ENCODE measurements around the gene IQCE.
"Not testable (repeated sequence)": the region's sequence is repeated elsewhere in the genome, so short reads cannot be mapped to it uniquely, and the experiment has no call there.

The IQCE gene

DNA sequence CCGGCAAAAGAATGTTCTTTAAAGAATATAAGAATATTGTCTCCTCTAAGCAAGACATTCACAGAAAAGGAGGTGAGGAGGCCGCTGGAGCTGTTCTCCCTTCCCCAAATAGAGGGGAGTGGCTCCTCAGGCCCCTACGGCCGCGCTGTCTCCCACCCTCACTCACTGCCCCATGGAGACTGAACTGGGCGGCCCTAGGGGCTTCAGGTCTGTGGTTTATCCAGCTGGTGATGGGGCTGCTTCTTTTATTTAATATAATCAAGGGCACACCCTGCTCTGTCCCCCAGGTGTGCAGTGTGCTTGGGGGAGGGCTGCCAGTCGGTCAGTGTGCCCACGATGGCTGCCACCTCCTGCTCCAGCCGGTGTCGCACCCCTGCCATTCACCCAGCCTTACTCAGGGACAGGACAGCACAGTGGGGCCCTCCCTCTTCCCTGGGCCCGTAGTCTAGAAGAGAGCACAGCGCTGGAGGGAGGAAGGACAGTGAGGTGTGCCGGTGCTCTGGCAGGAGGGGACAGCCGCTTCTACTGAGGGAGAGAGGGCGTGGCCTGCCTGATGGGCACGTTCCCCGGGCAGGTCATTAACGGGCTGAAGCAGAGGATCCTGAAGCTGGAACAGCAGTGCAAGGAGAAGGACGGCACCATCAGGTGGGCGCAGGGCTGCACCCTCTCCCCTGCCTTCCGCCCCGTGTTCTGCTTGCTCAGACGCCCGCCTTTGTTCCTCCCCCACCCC is 23.4 kb downstream of the IQCE start:
- DNase-seq = no peak

DNA sequence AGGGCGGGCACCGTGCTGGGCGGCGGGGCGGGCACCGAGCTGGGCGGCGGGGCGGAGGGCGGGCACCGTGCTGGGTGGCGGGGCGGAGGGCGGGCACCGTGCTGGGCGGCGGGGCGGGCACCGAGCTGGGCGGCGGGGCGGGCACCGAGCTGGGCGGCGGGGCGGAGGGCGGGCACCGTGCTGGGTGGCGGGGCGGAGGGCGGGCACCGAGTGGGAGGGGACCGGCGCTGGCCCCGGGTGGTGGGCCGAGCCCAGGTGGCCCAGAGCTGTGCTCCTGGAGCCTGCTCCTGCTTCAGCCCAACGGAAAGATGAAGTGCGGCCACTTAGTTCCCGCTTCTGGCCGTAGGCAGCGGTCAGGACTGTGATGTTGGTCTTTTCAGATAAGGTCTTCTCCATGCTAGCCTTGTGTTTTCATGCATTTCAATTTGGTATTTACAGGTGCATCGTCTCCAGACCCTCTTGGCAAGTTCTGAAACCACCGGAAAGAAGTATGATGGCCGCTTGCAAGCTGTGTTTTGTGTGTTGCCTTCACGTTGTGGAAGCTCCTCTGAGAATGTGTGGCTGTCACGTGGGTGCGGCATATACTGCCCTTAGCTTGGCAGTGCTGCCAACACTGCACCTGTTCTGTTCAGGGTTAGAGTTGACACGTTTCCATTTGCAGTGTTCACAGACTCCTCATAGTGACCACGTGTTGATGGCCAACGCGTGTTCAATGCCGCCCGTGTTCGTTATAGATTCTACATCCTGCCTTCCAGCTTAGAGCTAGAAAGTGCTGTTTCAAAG is 25.2 kb downstream of the IQCE start:
- DNase-seq = no peak

- no peak for DNase-seq
Measured at GRCh38 chr7:2585446-2585845, 26.7 kb downstream of the IQCE start.

DNA sequence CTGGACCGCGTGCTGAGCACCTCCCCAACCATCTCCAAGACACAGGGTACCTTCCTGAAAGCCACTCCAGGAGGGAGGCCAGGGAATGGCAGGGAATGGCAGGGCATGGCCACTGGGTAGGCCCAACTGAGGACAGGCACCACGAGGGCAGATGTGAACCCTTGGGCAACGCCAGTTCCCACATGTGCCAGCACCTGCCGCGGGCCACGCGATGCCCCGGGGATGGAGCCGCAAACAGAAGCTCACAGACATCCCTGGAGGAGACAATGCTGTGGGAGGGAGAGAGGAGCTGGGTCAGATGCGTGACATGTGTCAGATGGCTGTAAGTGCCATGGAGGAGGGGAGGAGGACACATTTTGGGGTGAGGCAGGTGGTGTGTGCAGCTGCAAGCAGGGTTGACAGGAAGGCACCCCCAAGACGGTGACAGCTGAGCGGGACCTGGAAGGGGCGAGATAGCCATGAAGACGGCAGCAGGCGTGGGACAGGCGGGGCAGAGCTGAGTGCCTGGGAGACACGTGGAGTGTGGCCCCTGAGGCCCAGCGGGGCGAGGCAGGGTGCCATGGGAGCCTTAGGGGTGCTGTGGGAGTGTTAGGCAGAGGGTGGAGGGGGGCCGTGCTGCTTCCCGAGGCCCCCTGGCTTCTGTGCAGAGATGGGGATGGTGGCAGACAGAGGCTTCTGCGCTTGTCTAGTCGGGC is 27.7 kb downstream of the IQCE start:
- DNase-seq = no peak

DNA sequence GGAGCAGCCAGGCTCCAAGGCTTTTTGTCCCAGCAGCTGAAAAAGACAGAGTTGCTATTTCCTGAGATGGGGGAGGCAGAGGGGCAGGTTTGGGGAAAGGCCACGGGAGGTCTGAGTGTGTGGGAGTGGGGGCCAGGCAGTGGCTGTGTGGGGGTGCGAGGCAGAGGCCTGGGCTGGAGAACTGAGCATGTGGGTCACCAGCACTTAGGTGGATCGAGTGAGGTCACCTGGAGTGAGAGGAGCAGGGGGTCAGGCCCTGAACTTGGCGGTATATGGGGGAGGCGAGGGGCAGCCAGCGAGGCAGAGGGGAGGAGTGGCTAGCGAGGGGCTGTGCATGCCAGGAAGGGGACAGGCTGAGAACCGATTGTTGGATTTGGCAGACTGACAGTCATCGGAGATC is 28.4 kb downstream of the IQCE start:
- no peak for DNase-seq

DNA sequence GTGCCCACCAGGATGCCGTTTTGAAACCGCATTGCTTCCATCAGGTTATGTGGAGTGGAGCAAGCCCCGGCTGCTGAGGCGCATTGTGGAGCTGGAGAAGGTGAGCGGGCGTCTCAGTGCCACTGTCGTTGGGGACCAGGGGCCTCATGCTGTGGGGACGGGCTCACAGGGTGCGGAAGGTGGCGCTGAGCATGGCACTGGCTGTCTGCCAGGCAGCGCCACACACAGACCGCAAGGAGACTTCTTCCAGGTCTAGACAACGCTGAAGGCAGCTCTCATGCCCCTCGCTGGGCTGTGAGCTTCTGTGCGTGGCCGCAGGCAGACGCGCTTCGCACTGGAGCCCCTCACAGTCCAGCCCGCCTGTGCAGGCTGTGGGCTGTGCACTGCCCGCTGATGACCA is 29.0 kb downstream of the IQCE start:
- DNase-seq = no peak

DNA sequence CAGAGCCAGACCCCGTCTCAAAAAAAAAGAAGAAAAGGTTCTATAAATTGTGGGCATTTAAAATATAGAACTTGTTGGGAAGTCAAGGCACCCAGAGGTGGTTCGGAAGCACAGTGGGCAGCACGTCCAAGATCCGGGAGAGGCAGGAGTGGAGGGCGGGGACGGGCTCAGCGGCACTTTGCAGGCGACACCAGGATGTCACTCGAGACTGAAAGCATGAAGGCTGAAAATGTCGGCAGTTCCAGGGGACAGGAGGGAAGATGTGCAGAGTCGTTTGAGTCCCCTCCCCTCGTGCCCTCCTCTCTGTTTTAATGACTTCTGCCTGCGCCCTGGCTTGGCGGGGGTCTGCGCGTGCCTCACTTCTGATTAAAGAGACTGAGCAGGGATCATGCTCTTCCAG is 30.6 kb downstream of the IQCE start:
- no peak for DNase-seq

GRCh38 chr7:2589941-2590340 is 31.2 kb downstream of the IQCE start:
- DNase-seq = not testable (repeated sequence)

- no peak for DNase-seq
Measured at GRCh38 chr7:2592375-2592865, 33.6 kb downstream of the IQCE start.

DNA sequence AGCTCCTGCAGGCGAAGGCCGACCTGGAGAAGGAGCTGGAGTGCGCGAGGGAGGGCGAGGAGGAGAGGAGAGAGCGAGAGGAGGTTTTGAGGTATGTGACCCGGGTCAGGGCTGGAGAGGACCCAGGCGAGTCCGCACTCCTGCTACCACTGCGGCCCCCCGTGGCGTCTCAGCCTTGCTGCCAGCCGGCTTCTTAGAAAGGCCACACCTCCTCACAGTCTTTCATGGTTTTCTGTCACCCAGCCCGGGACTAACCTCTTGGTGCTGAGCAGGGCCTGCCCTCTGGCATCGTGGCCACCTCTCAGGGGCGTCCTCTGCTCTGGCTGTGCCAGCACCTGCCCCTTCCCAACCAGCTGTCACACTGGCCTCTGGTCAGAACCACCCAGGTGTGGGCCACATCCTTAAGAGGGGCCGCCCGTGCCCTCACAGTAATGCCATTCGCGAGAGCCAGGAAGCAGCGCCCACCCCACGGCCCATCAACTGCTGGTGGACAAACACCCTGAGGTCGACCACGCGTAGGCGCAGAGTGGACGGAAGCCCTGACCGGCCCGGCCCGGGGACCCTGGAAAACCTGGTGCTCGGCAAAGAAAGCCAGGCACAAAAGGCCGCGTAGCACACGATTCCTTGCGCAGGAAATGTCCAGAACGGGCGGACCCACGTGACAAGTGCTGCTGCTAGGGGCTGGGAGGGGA is 34.4 kb downstream of the IQCE start:
- DNase-seq = no peak

GRCh38 chr7:2594599-2594998 is 35.8 kb downstream of the IQCE start:
- DNase-seq = no peak

DNA sequence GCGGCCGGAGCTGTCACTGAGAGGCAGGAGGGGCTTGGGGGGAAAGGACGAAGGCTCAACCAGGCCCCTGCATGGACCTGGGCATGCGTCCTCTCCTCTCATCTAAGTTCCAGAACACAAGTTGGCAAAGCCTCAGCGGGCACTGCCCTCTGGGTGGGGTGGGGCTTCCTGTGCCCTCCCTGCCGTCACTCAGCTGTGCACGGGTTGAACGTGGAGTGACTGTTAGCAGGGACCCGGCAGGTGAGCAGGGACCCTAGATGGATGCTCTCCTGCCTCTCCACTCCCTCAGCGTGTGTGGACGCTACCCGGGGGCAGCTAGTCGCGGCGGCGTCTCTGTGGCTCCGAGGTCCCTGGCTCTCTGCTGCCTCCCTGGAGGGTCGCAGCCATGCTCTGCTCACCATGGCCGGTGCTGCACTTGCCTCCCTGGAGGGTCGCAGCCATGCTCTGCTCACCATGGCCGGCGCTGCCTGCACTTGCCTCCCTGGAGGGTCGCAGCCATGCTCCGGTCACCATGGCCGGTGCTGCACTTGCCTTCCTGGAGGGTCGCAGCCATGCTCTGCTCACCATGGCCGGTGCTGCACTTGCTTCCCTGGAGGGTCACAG is 36.6 kb downstream of the IQCE start:
- no peak for DNase-seq

DNA sequence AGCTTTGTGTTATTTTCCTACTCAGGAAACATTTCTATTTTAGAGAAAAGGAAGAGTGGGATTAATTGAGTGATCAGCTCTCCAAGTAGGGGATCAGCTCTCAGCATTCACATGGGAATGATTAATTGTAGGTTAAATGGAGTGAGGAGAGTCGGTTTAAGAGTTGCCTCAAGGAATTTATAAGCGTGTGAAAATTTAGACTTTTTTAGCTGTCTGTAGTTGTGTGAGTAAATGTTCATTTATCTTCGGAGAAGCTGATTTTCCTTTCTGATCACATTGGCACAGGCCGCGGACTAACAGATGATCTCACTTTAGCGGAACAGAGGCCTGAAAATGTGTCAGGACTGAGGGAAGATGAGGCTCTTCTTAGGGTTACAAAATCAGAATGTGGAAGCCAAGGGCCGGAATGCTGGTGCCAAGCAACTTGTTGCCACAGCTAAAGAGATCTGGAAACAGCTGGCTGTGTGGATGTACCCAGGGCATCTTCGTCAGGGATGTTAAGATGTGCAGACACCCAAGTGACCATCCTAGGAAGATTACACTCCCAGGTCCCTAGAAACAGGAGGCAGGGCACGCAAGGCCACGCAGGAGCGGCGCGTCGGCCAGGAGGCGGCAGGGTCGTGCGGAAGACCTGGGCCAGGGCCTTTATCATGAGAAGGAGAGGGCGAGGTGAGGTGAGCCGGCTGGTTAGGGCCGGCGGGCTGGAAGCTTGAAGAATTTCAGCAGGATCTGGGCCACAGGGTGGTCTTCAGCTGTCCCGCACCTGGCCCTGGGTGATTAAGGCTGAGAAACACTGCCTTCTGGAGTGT is 37.9 kb downstream of the IQCE start:
- no peak for DNase-seq

- DNase-seq = no peak
Measured at GRCh38 chr7:2597273-2597640, 38.5 kb downstream of the IQCE start.

GRCh38 chr7:2598154-2598823 is 39.5 kb downstream of the IQCE start:
- DNase-seq = no peak

DNA sequence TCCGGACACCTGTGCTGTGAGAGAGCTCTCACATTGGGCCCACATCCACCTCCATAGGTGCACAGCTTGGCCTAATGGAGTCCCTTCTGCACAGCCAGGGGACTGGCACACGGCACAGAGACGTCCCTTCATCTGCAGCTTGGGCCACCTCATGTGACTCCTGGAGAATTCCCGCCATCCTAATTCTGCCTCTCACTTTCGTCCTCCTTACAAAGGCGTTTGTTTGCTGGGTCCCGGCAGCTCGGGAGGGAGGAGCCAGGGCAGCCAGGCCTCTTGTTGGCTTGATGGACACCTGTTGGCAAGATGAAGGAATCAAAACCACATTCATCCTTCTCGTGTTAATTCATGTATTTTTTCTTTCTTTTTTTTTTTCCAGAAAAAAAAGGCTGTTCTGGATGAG is 42.3 kb downstream of the IQCE start:
- DNase-seq = no peak

DNA sequence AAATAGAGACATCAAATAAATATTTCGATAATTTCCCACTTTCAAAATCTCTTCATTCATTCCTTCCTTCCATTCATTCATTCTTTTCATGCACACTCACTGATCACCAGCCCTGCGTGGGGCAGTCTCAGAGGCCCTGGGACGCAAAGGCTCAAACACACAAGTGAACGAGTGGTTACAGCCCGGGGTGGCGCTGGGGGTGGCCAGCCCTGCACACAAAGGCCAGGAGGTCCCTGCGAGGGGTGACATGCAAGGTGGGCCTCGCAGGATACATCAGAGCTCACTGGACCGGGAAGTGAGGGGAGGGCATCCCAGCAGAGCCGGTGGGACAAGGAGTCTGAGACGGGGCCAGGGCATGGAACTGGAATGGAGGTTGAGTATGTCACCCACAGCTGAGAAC is 43.1 kb downstream of the IQCE start:
- no peak for DNase-seq

- DNase-seq = no peak
Measured at GRCh38 chr7:2602406-2603043, 43.7 kb downstream of the IQCE start.

DNA sequence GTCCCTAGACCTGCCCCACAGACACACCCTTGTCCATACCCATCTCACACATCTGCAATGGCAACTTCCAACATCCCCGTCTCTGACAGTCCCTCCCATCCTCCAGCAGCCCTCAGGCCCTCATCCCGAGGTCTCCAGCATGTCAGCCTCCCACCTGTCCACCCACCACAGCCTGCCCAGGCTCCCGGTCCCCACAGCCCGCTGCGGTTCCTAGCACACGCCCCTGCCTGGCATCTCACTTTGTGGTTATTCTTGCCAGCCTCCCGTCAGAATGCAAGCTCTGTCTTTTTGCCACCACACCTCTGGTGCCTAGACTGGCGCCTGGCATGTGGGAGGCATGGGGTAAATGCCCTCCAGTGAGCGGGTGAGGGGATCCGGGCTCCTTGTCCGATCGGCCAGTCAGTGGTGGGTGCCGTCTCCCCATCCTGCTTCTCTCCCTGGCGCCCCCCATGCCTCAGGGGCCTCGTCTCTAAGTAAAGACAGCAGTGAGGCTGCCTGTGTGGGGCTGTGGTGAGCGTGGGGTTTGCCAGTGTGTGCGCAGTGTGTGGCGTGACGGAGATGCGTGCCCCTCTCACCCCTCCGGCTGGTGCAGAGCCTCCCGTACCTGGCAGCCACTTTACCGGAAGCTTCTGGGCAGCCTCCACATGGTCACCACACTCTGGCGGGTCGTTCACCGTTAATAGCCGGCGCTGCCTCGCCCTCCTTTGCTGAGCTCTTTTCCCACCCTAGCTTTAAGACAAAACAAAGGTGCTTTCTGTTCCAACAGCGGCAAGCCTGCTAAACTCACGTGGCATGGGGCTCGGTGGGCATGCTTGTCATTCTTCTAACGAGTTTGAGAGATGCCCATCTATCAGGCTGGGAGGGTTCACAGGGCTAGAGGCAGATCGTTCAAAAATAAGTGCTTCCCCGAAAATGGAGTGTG is 44.5 kb downstream of the IQCE start:
- no peak for DNase-seq
